HCT116 (cell line): ENCODE measurements around the gene CCDC142. TPM values are rescaled to one million over a fixed set of nuclear protein-coding genes. Genes with fewer than 3 reads are reported as not detected.

Source experiments
- ATAC-seq: fragments of 200-7000 bp; cut with Tn5 transposase; 2 replicates; pipeline ENCODE4 v1.9.1; 2020; ENCODE audit warnings: mild to moderate bottlenecking, moderate library complexity
- BruUV-seq: library from RNA; stranded (reverse); fragments of 400-500 nt; replicated peaks from 2 replicates; lab custom pipeline; 2021; lab: Mats Ljungman, UMichigan
- CTCF ChIA-PET: fragments of 300-600 bp; sonication (Branson Sonifier 250); formaldehyde crosslinking; loops from one replicate; lab custom pipeline; 2021; ENCODE audit warnings: antibody characterized with exemption; lab: Charles Lee
- POLR2A ChIA-PET: fragments of 300-600, 350-600 bp; sonication (Branson Sonifier 250); formaldehyde crosslinking; loops from one replicate; lab custom pipeline; 2021; ENCODE audit warnings: antibody characterized with exemption; lab: Charles Lee
- RAD21 ChIA-PET, 2 experiments: fragments of 300-600 bp; sonication (Branson Sonifier 250); formaldehyde crosslinking; loops; one replicate each; lab custom pipeline; 2023; ENCODE audit warnings: low total read pairs in 2 of 2; ENCODE audit not compliant: uncharacterized antibody in 2 of 2, unreplicated experiment in 2 of 2, low non-redundant PET in 1 of 2; lab: Charles Lee
- DNase-seq: peaks from one replicate; pipeline ENCODE4 v3.0.0-alpha.2; 2010; ENCODE audit warnings: low read depth, low spot score
- H2AFZ ChIP-seq: fragments of 200-600 bp; shearing (Covaris generic), sonication (generic); 2 replicates; pipeline ENCODE4 v1.6.1; 2017; ENCODE audit warnings: low read depth, mixed run types, mixed read lengths, antibody characterized with exemption, low read length; ENCODE audit not compliant: poor library complexity, severe bottlenecking
- H3K27ac ChIP-seq: 2 replicates; pipeline ENCODE4 v1.5.1; 2012; ENCODE audit warnings: low read depth, low read length
- H3K27me3 ChIP-seq: fragments of 200-600 bp; sonication (generic); 2 replicates; pipeline ENCODE4 v1.6.1; 2016; ENCODE audit warnings: mixed run types, low read length, mixed read lengths; ENCODE audit not compliant: insufficient read depth
- H3K36me3 ChIP-seq, 2 experiments: fragments of 200-500 bp in 1 of 2; fragments of 200-600 bp in 1 of 2; sonication (Bioruptor generic) in 1 of 2; sonication (generic) in 1 of 2; 2 replicates each; pipeline versions ENCODE4 v1.5.1 to v1.6.1; 2014 to 2016; ENCODE audit warnings: low read length in 2 of 2, inconsistent platforms in 1 of 2, mixed read lengths in 1 of 2, mixed run types in 1 of 2; ENCODE audit not compliant: insufficient read depth in 2 of 2, control insufficient read depth in 1 of 2
- H3K4me1 ChIP-seq, 2 experiments: fragments of 200-600 bp in 1 of 2; sonication (generic) in 1 of 2; 2 replicates each; pipeline versions ENCODE4 v1.5.1 to v1.6.1; 2012 to 2017; ENCODE audit warnings: low read length in 2 of 2, inconsistent platforms in 1 of 2, mild to moderate bottlenecking in 1 of 2, mixed read lengths in 1 of 2, mixed run types in 1 of 2, moderate library complexity in 1 of 2; ENCODE audit not compliant: insufficient read depth in 2 of 2, control insufficient read depth in 1 of 2
- H3K4me2 ChIP-seq: fragments of 200-600 bp; sonication (generic); 2 replicates; pipeline ENCODE4 v1.6.1; 2017; ENCODE audit warnings: mixed run types, low read length, mixed read lengths
- H3K4me3 ChIP-seq, 2 experiments: fragments of 200-600 bp in 1 of 2; sonication (generic) in 1 of 2; replicated peaks in 1 of 2; 2 replicates each; pipeline ENCODE4 v1.5.1; 2011 to 2016; ENCODE audit warnings: low read length in 2 of 2, control low read depth in 1 of 2, low read depth in 1 of 2, mild to moderate bottlenecking in 1 of 2, mixed read lengths in 1 of 2, mixed run types in 1 of 2
- H3K79me2 ChIP-seq: fragments of 200-600 bp; sonication (generic); 2 replicates; pipeline ENCODE4 v1.6.1; 2017; ENCODE audit warnings: mild to moderate bottlenecking, mixed run types, low read length, moderate library complexity, mixed read lengths; ENCODE audit not compliant: insufficient read depth
- H3K9ac ChIP-seq: fragments of 200-600 bp; sonication (generic); 2 replicates; pipeline ENCODE4 v1.6.1; 2016; ENCODE audit warnings: low read length, mixed read lengths
- H3K9me2 ChIP-seq: fragments of 200-600 bp; sonication (generic), shearing (Covaris generic); 2 replicates; pipeline ENCODE4 v1.6.1; 2017; ENCODE audit warnings: mixed run types, mild to moderate bottlenecking, moderate library complexity; ENCODE audit not compliant: insufficient read depth
- H3K9me3 ChIP-seq, 2 experiments: fragments of 200-500 bp in 1 of 2; fragments of 200-600 bp in 1 of 2; sonication (Bioruptor generic) in 1 of 2; sonication (generic) in 1 of 2; 2 replicates each; pipeline ENCODE4 v1.6.1; 2014 to 2017; ENCODE audit warnings: low read length in 2 of 2, mixed read lengths in 2 of 2, inconsistent platforms in 1 of 2, low read depth in 1 of 2, mild to moderate bottlenecking in 1 of 2, mixed run types in 1 of 2, moderate library complexity in 1 of 2; ENCODE audit not compliant: control insufficient read depth in 1 of 2, insufficient read depth in 1 of 2
- H4K20me1 ChIP-seq: fragments of 200-600 bp; sonication (generic), shearing (Covaris generic); 2 replicates; pipeline ENCODE4 v1.6.1; 2017; ENCODE audit warnings: mixed run types, mild to moderate bottlenecking, moderate library complexity; ENCODE audit not compliant: insufficient read depth
- EZH2phosphoT487 ChIP-seq: fragments of 200-600 bp; IDR thresholded peaks from 2 replicates; pipeline ENCODE4 v1.6.1; 2018; ENCODE audit warnings: antibody characterized with exemption, borderline replicate concordance
- MAX ChIP-seq: IDR thresholded peaks from 2 replicates; pipeline ENCODE4 v1.6.1; 2012
- POLR2A ChIP-seq: IDR thresholded peaks from 2 replicates; pipeline ENCODE4 v1.7.0; 2011; ENCODE audit warnings: borderline replicate concordance; ENCODE audit not compliant: insufficient read depth, insufficient read length; ENCODE audit errors: extremely low read depth
- SIN3A ChIP-seq: IDR thresholded peaks from 2 replicates; pipeline ENCODE4 v1.6.1; 2012; ENCODE audit warnings: low read depth
- SP1 ChIP-seq: IDR thresholded peaks from 2 replicates; pipeline ENCODE4 v1.6.1; 2012; ENCODE audit warnings: low read depth
- ZBTB33 ChIP-seq: IDR thresholded peaks from 2 replicates; pipeline ENCODE4 v1.6.1; 2011; ENCODE audit warnings: mild to moderate bottlenecking, low read length, moderate library complexity; ENCODE audit not compliant: insufficient replicate concordance; ENCODE audit errors: extremely low read depth
- ZFX ChIP-seq: fragments of 450-650 bp; IDR thresholded peaks from 2 replicates; pipeline ENCODE4 v1.6.1; 2017
- ZNF274 ChIP-seq: fragments of 200-500 bp; sonication (Bioruptor generic); IDR thresholded peaks from 2 replicates; pipeline ENCODE4 v1.6.1; 2014; ENCODE audit warnings: mild to moderate bottlenecking, low read depth, low read length, inconsistent platforms
- intact Hi-C: fragments of 100-400 bp; cut with micrococcal nuclease; formaldehyde crosslinking; loops from 2 replicates; pipeline ENCODE4 v1.10.0; 2022
- total RNA-seq: library from RNA; stranded (reverse); gene quantifications from one replicate; pipeline ENCODE4 v1.2.1, GENCODE V29; 2021; ENCODE audit not compliant: unreplicated experiment

The CCDC142 gene
- total RNA-seq, 1 experiment from 2014 or later, result 15.0 TPM

- RAD21 ChIA-PET, result no interaction called here
- TF ChIP-seq SIN3A (no peak), EZH2phosphoT487 (no peak), POLR2A (no peak), ZNF274 (no peak), ZBTB33 (no peak), MAX (no peak), SP1 (no peak), ZFX (no peak)
- TF ChIP-seq, all 23 proteins: peak for 0
- ChIA-PET CTCF (no interaction called here), POLR2A (no interaction called here)
- Histone ChIP-seq H3K36me3 (no peaks in the 10 kb centered on the region), H3K9me3 (no peaks in the 10 kb centered on the region), H3K9me2 (no peaks in the 10 kb centered on the region), H3K4me3 (no peak overlapping the region), H3K9ac (no peak overlapping the region), H3K4me1 (peaks cover under 1 to 23% of the 10 kb centered on the region in 2 experiments), H3K4me2 (no peak overlapping the region), H2AFZ (no peak overlapping the region), H3K79me2 (peaks cover 6% of the 10 kb centered on the region; the same call in 1 of the 2 replicates), H3K27ac (no peak overlapping the region), H3K27me3 (no peaks in the 10 kb centered on the region), H4K20me1 (no peaks in the 10 kb centered on the region)
- intact Hi-C loops, result loop anchor here (10.0 kb wide), 1 partner anchor 1216 kb away; the partner anchor contains the start of genes CCT7 and PRADC1
- no peak for ATAC-seq
- no TSS peak for BruUV-seq
- DNase-seq, result no peak
Observed at GRCh38 chr2:74450570-74451190, 32.1 kb downstream of the CCDC142 start.
